Vagina (tissue), 2 donors: Measurements from ENCODE around the gene ESR1.

Experiments
- POLR2A ChIP-seq, 2 donors: fragments of 450-650 bp; IDR thresholded peaks; one replicate each; pipeline ENCODE4 v1.6.1; 2017; ENCODE audit warnings: antibody characterized with exemption in 2 of 2, mild to moderate bottlenecking in 2 of 2, moderate library complexity in 2 of 2
- POLR2AphosphoS5 ChIP-seq, 2 donors: sonication (generic); formaldehyde crosslinking; IDR thresholded peaks; one replicate each; pipeline ENCODE4 v1.9.0; 2017; ENCODE audit warnings: antibody characterized with exemption in 2 of 2, mild to moderate bottlenecking in 2 of 2, low read depth in 1 of 2; ENCODE audit not compliant: insufficient read depth in 1 of 2

DNA sequence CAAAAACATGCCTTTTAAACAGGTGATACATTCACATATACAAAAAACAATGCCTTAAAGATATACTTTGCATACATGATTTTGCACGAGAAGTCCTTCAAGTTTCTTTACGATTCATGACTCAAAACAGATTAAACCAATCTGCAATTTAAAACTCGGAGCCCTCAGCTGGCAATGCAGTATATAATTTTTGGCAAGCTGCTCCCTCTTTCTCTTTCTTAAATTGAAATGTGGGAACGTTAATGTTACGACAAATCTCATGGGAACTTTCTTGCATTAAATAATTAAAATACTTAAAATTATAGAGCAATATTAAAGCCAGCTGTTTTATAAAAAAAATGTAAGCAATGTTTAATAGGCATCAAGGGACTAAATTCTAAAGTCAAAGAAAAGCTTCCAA, 334.6 kb downstream of the ESR1 start:
- no peak for TF ChIP-seq POLR2AphosphoS5 (IDR thresholded peaks at IDR 0.05; ENCODE audit: insufficient read depth in 1 of 2, low read depth in 1 of 2)
- TF ChIP-seq POLR2A (IDR thresholded peaks at IDR 0.05), result no peak
